Activated CD4-positive, alpha-beta T cell treated with anti-CD3 and anti-CD28 coated beads for 1 hour (primary cell): ENCODE data around the gene SREBF2.
"Not testable (repeated sequence)": the region's sequence is repeated elsewhere in the genome, so short reads cannot be mapped to it uniquely, and the experiment has no call there.

Source experiments
- DNase-seq: peaks from one replicate; pipeline ENCODE4 v3.0.0-alpha.2; 2020

SREBF2 gene

GRCh38 chr22:41842996-41843970, 10.4 kb downstream of the SREBF2 start:
- DNase-seq: no peak

GRCh38 chr22:41844036-41844435, 11.1 kb downstream of the SREBF2 start:
- DNase-seq: no peak

GRCh38 chr22:41844513-41844912, 11.6 kb downstream of the SREBF2 start:
- no peak for DNase-seq

- DNase-seq: no peak
These were observed 12.7 kb downstream of the SREBF2 start for GRCh38 chr22:41845380-41846267.

GRCh38 chr22:41846268-41846987, 13.5 kb downstream of the SREBF2 start:
- DNase-seq: no peak

- no peak for DNase-seq
These were observed 14.4 kb downstream of the SREBF2 start for GRCh38 chr22:41847300-41847699.

- no peak for DNase-seq
These were observed 15.6 kb downstream of the SREBF2 start for GRCh38 chr22:41848468-41848867.

- DNase-seq: no peak
These were observed 23.6 kb downstream of the SREBF2 start for GRCh38 chr22:41856469-41856868.

GRCh38 chr22:41857155-41857859, 24.4 kb downstream of the SREBF2 start:
- peak; percentile 52 for DNase-seq

- DNase-seq: no peak
These were observed 24.9 kb downstream of the SREBF2 start for GRCh38 chr22:41857860-41858199.

- DNase-seq: no peak
These were observed 29.2 kb downstream of the SREBF2 start for GRCh38 chr22:41862160-41862529.

GRCh38 chr22:41862530-41863266, 29.8 kb downstream of the SREBF2 start:
- DNase-seq: no peak

- no peak for DNase-seq
These were observed 30.6 kb downstream of the SREBF2 start for GRCh38 chr22:41863472-41863871.

- no peak for DNase-seq
These were observed 35.7 kb downstream of the SREBF2 start for GRCh38 chr22:41868556-41868955.

- not testable (repeated sequence) for DNase-seq
These were observed 37.2 kb downstream of the SREBF2 start for GRCh38 chr22:41870081-41870480.

- no peak for DNase-seq
These were observed 37.9 kb downstream of the SREBF2 start for GRCh38 chr22:41870786-41871185.

GRCh38 chr22:41873391-41873790, 40.5 kb downstream of the SREBF2 start:
- no peak for DNase-seq

- DNase-seq: no peak
These were observed 41.2 kb downstream of the SREBF2 start for GRCh38 chr22:41874090-41874489.

GRCh38 chr22:41875531-41876270, 42.8 kb downstream of the SREBF2 start:
- no peak for DNase-seq

- no peak for DNase-seq
These were observed 43.4 kb downstream of the SREBF2 start for GRCh38 chr22:41876275-41876674.

- DNase-seq: no peak
These were observed 43.8 kb downstream of the SREBF2 start for GRCh38 chr22:41876675-41877074.
